ENCODE data around the gene MAB21L2. TPM values are rescaled to one million over a fixed set of nuclear protein-coding genes. Genes with fewer than 3 reads are reported as not detected.

MAB21L2 gene
- total RNA-seq, 4 donors from 2014 or later, result 3.2 to 20.4 (median 7.3) TPM

- 86 to 89% methylated on average over 5 of the region's 5 CpGs for WGBS, 2 donors
- Histone ChIP-seq H3K4me1 (no peaks in the 10 kb centered on the region), H3K36me3 (no peaks in the 10 kb centered on the region), H3K27ac (no peak overlapping the region), H3K4me3 (replicated peaks in 1 of 3) (no peak overlapping the region), H3K27me3 (no peaks in the 10 kb centered on the region), H3K9me3 (no peaks in the 10 kb centered on the region)
- intact Hi-C loops (cut with DNase I), result no loop called here
- TF ChIP-seq POLR2A (IDR thresholded peaks at IDR 0.05) (no peak), CTCF (IDR thresholded peaks at IDR 0.05) (no peak)
- DNase-seq, result no peak
These were observed 12.5 kb upstream of the MAB21L2 start for GRCh38 chr4:150569384-150569987.

GRCh38 chr4:150569998-150570535 lies 11.9 kb upstream of the MAB21L2 start:
- H3K36me3 ChIP-seq, result no peaks in the 10 kb centered on the region
- intact Hi-C loops (cut with DNase I), result no loop called here
- 88 to 93% methylated on average over 4 of the region's 4 CpGs for WGBS, 2 donors
- no peaks in the 10 kb centered on the region for H3K9me3 ChIP-seq
- H3K27me3 ChIP-seq, result no peaks in the 10 kb centered on the region
- H3K27ac ChIP-seq, result no peak overlapping the region
- H3K4me1 ChIP-seq, result no peaks in the 10 kb centered on the region
- TF ChIP-seq POLR2A (IDR thresholded peaks at IDR 0.05) (no peak), CTCF (IDR thresholded peaks at IDR 0.05) (no peak)
- DNase-seq, result no peak
- H3K4me3 ChIP-seq (replicated peaks in 1 of 3), result no peak overlapping the region

GRCh38 chr4:150570862-150571261 lies 11.1 kb upstream of the MAB21L2 start:
- Histone ChIP-seq H3K4me1 (no peaks in the 10 kb centered on the region), H3K4me3 (replicated peaks in 1 of 3) (no peak overlapping the region), H3K27ac (no peak overlapping the region), H3K27me3 (no peaks in the 10 kb centered on the region), H3K9me3 (no peaks in the 10 kb centered on the region), H3K36me3 (no peaks in the 10 kb centered on the region)
- 78 to 81% methylated on average over 1 of the region's 1 CpG for WGBS, 2 donors
- intact Hi-C loops (cut with DNase I), result no loop called here
- no peak for TF ChIP-seq POLR2A (IDR thresholded peaks at IDR 0.05)
- TF ChIP-seq CTCF (IDR thresholded peaks at IDR 0.05), result no peak
- DNase-seq, result no peak

GRCh38 chr4:150572704-150573504 lies 9.0 kb upstream of the MAB21L2 start:
- Histone ChIP-seq H3K4me3 (replicated peaks in 1 of 3) (no peak overlapping the region), H3K36me3 (no peaks in the 10 kb centered on the region), H3K27me3 (no peaks in the 10 kb centered on the region), H3K27ac (no peak overlapping the region), H3K4me1 (no peaks in the 10 kb centered on the region), H3K9me3 (no peaks in the 10 kb centered on the region)
- 88 to 93% methylated on average over 5 of the region's 5 CpGs for WGBS, 2 donors
- TF ChIP-seq CTCF (IDR thresholded peaks at IDR 0.05) (no peak), POLR2A (IDR thresholded peaks at IDR 0.05) (no peak)
- intact Hi-C loops (cut with DNase I), result no loop called here
- no peak for DNase-seq

GRCh38 chr4:150573534-150573933 lies 8.4 kb upstream of the MAB21L2 start:
- DNase-seq, result no peak
- Histone ChIP-seq H3K4me3 (replicated peaks in 1 of 3) (no peak overlapping the region), H3K36me3 (no peaks in the 10 kb centered on the region), H3K4me1 (no peaks in the 10 kb centered on the region), H3K27me3 (no peaks in the 10 kb centered on the region), H3K9me3 (no peaks in the 10 kb centered on the region), H3K27ac (no peak overlapping the region)
- intact Hi-C loops (cut with DNase I), result no loop called here
- TF ChIP-seq CTCF (IDR thresholded peaks at IDR 0.05) (no peak), POLR2A (IDR thresholded peaks at IDR 0.05) (no peak)
- WGBS, 2 donors, result 94 to 96% methylated on average over 1 of the region's 1 CpG
